DMS153 treated with DMSO at 0.1 percent for 48 hours (cell line): ENCODE results near the gene MAP3K9.
"Not testable (repeated sequence)": the region's sequence is repeated elsewhere in the genome, so short reads cannot be mapped to it uniquely, and the experiment has no call there.

Source experiments
- DNase-seq: peaks from one replicate; lab custom pipeline; 2025; ENCODE audit not compliant: unreplicated experiment; lab: John Stamatoyannopoulos, UW

The MAP3K9 gene

GRCh38 chr14:70726651-70727375, 82.5 kb downstream of the MAP3K9 start:
- DNase-seq, result no peak

GRCh38 chr14:70724944-70725343, 84.4 kb downstream of the MAP3K9 start:
- DNase-seq, result no peak

GRCh38 chr14:70724110-70724509, 85.2 kb downstream of the MAP3K9 start:
- no peak for DNase-seq

- DNase-seq, result no peak
Measured at GRCh38 chr14:70723276-70723675, 86.0 kb downstream of the MAP3K9 start.

- no peak for DNase-seq
Measured at GRCh38 chr14:70722418-70722817, 86.9 kb downstream of the MAP3K9 start.

- no peak for DNase-seq
Measured at GRCh38 chr14:70721542-70721941, 87.8 kb downstream of the MAP3K9 start.

- DNase-seq, result no peak
Measured at GRCh38 chr14:70718383-70719118, 90.8 kb downstream of the MAP3K9 start.

- DNase-seq, result no peak
Measured at GRCh38 chr14:70716958-70717357, 92.4 kb downstream of the MAP3K9 start.

- no peak for DNase-seq
Measured at GRCh38 chr14:70716483-70716882, 92.8 kb downstream of the MAP3K9 start.

GRCh38 chr14:70714055-70714550, 95.2 kb downstream of the MAP3K9 start:
- peak; percentile 23 for DNase-seq

GRCh38 chr14:70713511-70713916, 95.8 kb downstream of the MAP3K9 start:
- DNase-seq, result no peak

- DNase-seq, result no peak
Measured at GRCh38 chr14:70713096-70713495, 96.2 kb downstream of the MAP3K9 start.

GRCh38 chr14:70711451-70711850, 97.9 kb downstream of the MAP3K9 start:
- DNase-seq, result no peak

- DNase-seq, result peak; percentile 91
Measured at GRCh38 chr14:70709726-70710382, 99.5 kb downstream of the MAP3K9 start.

- peak; percentile 83 for DNase-seq
Measured at GRCh38 chr14:70708717-70709570, 100.4 kb downstream of the MAP3K9 start.

GRCh38 chr14:70707138-70708038, 101.9 kb downstream of the MAP3K9 start:
- DNase-seq, result no peak

GRCh38 chr14:70706177-70706576, 103.1 kb downstream of the MAP3K9 start:
- no peak for DNase-seq

- DNase-seq, result no peak
Measured at GRCh38 chr14:70704960-70705359, 104.4 kb downstream of the MAP3K9 start.

GRCh38 chr14:70703621-70704168, 105.6 kb downstream of the MAP3K9 start:
- DNase-seq, result not testable (repeated sequence)

- no peak for DNase-seq
Measured at GRCh38 chr14:70702161-70702560, 107.2 kb downstream of the MAP3K9 start.
